A549 (cell line): Measurements from ENCODE around the gene DARS2. TPM values are rescaled to one million over a fixed set of nuclear protein-coding genes. Genes with fewer than 3 reads are reported as not detected.

Experiments used
- BCL3 ChIP-seq: fragments of >200 bp; sonication (Bioruptor Twin); formaldehyde crosslinking; IDR thresholded peaks from 3 replicates; pipeline ENCODE4 v1.6.1; 2016
- BHLHE40 ChIP-seq: IDR thresholded peaks from 2 replicates; pipeline ENCODE4 v1.6.1; 2012; ENCODE audit warnings: low read depth, low read length, inconsistent platforms
- CBX2 ChIP-seq: fragments of 200-600 bp; sonication (generic); IDR thresholded peaks from 2 replicates; pipeline ENCODE4 v1.6.1; 2016; ENCODE audit warnings: low read depth, mild to moderate bottlenecking, borderline replicate concordance
- CBX8 ChIP-seq: fragments of 200-600 bp; sonication (generic); IDR thresholded peaks from 2 replicates; pipeline ENCODE4 v1.6.1; 2016
- CEBPB ChIP-seq, 2 experiments: fragments of >200 bp in 1 of 2; sonication (Bioruptor Twin) in 1 of 2; formaldehyde crosslinking in 1 of 2; IDR thresholded peaks; 2 replicates each; pipeline ENCODE4 v1.6.1; 2012 to 2016
- EHMT2 ChIP-seq: fragments of 200-600 bp; sonication (generic); IDR thresholded peaks from 2 replicates; pipeline ENCODE4 v1.6.1; 2016; ENCODE audit warnings: antibody characterized with exemption, low read depth, mild to moderate bottlenecking, moderate library complexity
- EP300 ChIP-seq, 2 experiments: fragments of >200 bp; sonication (Bioruptor Twin); formaldehyde crosslinking; IDR thresholded peaks; 2 replicates in 1 of 2; 3 replicates in 1 of 2; pipeline ENCODE4 v1.6.1; 2016 to 2017
- FOSL2 ChIP-seq, 2 experiments: fragments of 450-650 bp in 1 of 2; fragments of >200 bp in 1 of 2; sonication (Bioruptor Twin) in 1 of 2; formaldehyde crosslinking; IDR thresholded peaks; 2 replicates each; pipeline versions ENCODE4 v1.5.0 to v1.6.1; 2016 to 2020; ENCODE audit warnings: mild to moderate bottlenecking in 1 of 2, moderate library complexity in 1 of 2
- FOXS1 ChIP-seq: fragments of 250-450 bp; sonication (Bioruptor Pico); IDR thresholded peaks from 2 replicates; pipeline ENCODE4 v1.5.0; 2020; ENCODE audit warnings: mild to moderate bottlenecking, moderate library complexity
- HEYL ChIP-seq: fragments of 250-450 bp; sonication (Bioruptor Pico); IDR thresholded peaks from 2 replicates; pipeline ENCODE4 v1.8.0; 2021; ENCODE audit warnings: mild to moderate bottlenecking, moderate library complexity
- HMGXB4 ChIP-seq: fragments of 250-450 bp; sonication (Bioruptor Pico); IDR thresholded peaks from 2 replicates; pipeline ENCODE4 v1.5.0; 2021; ENCODE audit warnings: mild to moderate bottlenecking, moderate library complexity, borderline replicate concordance
- HOXB5 ChIP-seq: fragments of 250-450 bp; sonication (Bioruptor Pico); IDR thresholded peaks from 2 replicates; pipeline ENCODE4 v1.5.0; 2020; ENCODE audit warnings: mild to moderate bottlenecking, moderate library complexity
- JUN ChIP-seq, 2 experiments: fragments of >200 bp; sonication (Bioruptor Twin); formaldehyde crosslinking; IDR thresholded peaks; 2 replicates in 1 of 2; 3 replicates in 1 of 2; pipeline ENCODE4 v1.6.1; 2016 to 2017
- JUNB ChIP-seq: fragments of >200 bp; sonication (Bioruptor Twin); formaldehyde crosslinking; IDR thresholded peaks from 2 replicates; pipeline ENCODE4 v1.6.1; 2016
- KDM1A ChIP-seq: fragments of 200-600 bp; sonication (generic); IDR thresholded peaks from 2 replicates; pipeline ENCODE4 v1.6.1; 2016; ENCODE audit warnings: low read depth, mild to moderate bottlenecking
- KDM5A ChIP-seq: fragments of 200-600 bp; sonication (generic); IDR thresholded peaks from 2 replicates; pipeline ENCODE4 v1.6.1; 2016; ENCODE audit warnings: antibody characterized with exemption, mild to moderate bottlenecking
- MAZ ChIP-seq: fragments of 150-350 bp; IDR thresholded peaks from 2 replicates; pipeline ENCODE4 v1.6.1; 2014; ENCODE audit warnings: antibody characterized with exemption, low read depth, low read length, borderline replicate concordance
- NFE2L2 ChIP-seq: fragments of 150-350 bp; conservative IDR thresholded peaks from 2 replicates; pipeline ENCODE4 v1.6.1; 2014; ENCODE audit warnings: low read length
- NR3C1 ChIP-seq: fragments of >200 bp; sonication (Bioruptor Twin); formaldehyde crosslinking; IDR thresholded peaks from 3 replicates; pipeline ENCODE4 v1.6.1; 2017
- PBX3 ChIP-seq: IDR thresholded peaks from 2 replicates; pipeline ENCODE4 v1.6.1; 2012
- POLR2AphosphoS2 ChIP-seq: conservative IDR thresholded peaks from 2 replicates; pipeline ENCODE4 v1.6.1; 2012; ENCODE audit warnings: low read length, improper control_type of control experiment, inconsistent platforms
- RARB ChIP-seq: fragments of 250-450 bp; sonication (Bioruptor Pico); IDR thresholded peaks from 2 replicates; pipeline ENCODE4 v1.8.0; 2021; ENCODE audit warnings: mild to moderate bottlenecking, moderate library complexity
- REST ChIP-seq: fragments of 200-600 bp; sonication (generic); IDR thresholded peaks from 2 replicates; pipeline ENCODE4 v1.6.1; 2016; ENCODE audit warnings: antibody characterized with exemption, mild to moderate bottlenecking, moderate library complexity
- RNF2 ChIP-seq: fragments of 200-600 bp; sonication (generic); IDR thresholded peaks from 2 replicates; pipeline ENCODE4 v1.6.1; 2016; ENCODE audit warnings: low read depth, mild to moderate bottlenecking, antibody characterized with exemption, moderate library complexity, borderline replicate concordance
- SREBF2 ChIP-seq: fragments of 450-650 bp; IDR thresholded peaks from 2 replicates; pipeline ENCODE4 v1.6.1; 2014; ENCODE audit warnings: mild to moderate bottlenecking, moderate library complexity
- USF2 ChIP-seq: fragments of 450-650 bp; IDR thresholded peaks from 2 replicates; pipeline ENCODE4 v1.6.1; 2014; ENCODE audit warnings: antibody characterized with exemption
- ZNF302 ChIP-seq: fragments of 250-450 bp; sonication (Bioruptor Pico); IDR thresholded peaks from 2 replicates; pipeline ENCODE4 v1.9.0; 2021; ENCODE audit warnings: inconsistent platforms, mild to moderate bottlenecking, moderate library complexity
- ZSCAN20 ChIP-seq: fragments of 250-450 bp; sonication (Bioruptor Pico); IDR thresholded peaks from 2 replicates; pipeline ENCODE4 v1.8.0; 2022; ENCODE audit warnings: mild to moderate bottlenecking, moderate library complexity
- polyA plus RNA-seq, 4 experiments: library from polyadenylated mRNA; depleted of rRNA in 3 of 4; stranded (reverse); fragments of >200 nt; fragmentation: RNase III in 1 of 4; extraction: RNeasy Plus Mini Kit Qiagen cat#74134 plus additional on column Dnase treatment in 1 of 4; gene quantifications; 2 replicates in 3 of 4; 3 replicates in 1 of 4; pipeline ENCODE4 v1.2.3, GENCODE V29; 2011 to 2017

DARS2 gene
- polyA plus RNA-seq, 2 of the 4 experiments (the other 2 are of a cell fraction) = 43.1 to 70.4 TPM

GRCh38 chr1:173867753-173868265, 43.3 kb downstream of the DARS2 start, which contains the start of gene GAS5 (continued):
- TF ChIP-seq HMGXB4 (CRISPR knock-in tag) = no peak
- TF ChIP-seq REST = no peak; the same call in none of the 2 replicates
- no peak for TF ChIP-seq SREBF2
- no peak for TF ChIP-seq RARB (CRISPR knock-in tag)
- TF ChIP-seq FOSL2 (IDR thresholded peaks at IDR 0.05) = no peak
- peak; percentile 65; the same call in 1 of the 2 replicates for TF ChIP-seq FOSL2 (CRISPR knock-in tag; IDR thresholded peaks at IDR 0.05)
- no peak for TF ChIP-seq ZNF302 (CRISPR knock-in tag)
- no peak for TF ChIP-seq HOXB5 (CRISPR knock-in tag)
- no peak for TF ChIP-seq KDM1A
- no peak for TF ChIP-seq CBX2
- TF ChIP-seq FOXS1 (CRISPR knock-in tag) = no peak
- peak; percentile 60; the same call in 1 of the 2 replicates for TF ChIP-seq PBX3
- no peak for TF ChIP-seq JUNB
- TF ChIP-seq CBX8 = no peak
- TF ChIP-seq KDM5A = no peak
- TF ChIP-seq MAZ = no peak
- no peak for TF ChIP-seq RNF2
- TF ChIP-seq HEYL (CRISPR knock-in tag) = no peak
- peak; percentile 93 for TF ChIP-seq USF2
- TF ChIP-seq NFE2L2 = no peak
- no peak for TF ChIP-seq POLR2AphosphoS2
- TF ChIP-seq NR3C1 = no peak
- TF ChIP-seq JUN (IDR thresholded peaks at IDR 0.05) = peak; percentile 99
- TF ChIP-seq BHLHE40 = no peak
- TF ChIP-seq EHMT2 = no peak
- TF ChIP-seq BCL3 = peak; percentile 99
- TF ChIP-seq EP300 (IDR thresholded peaks at IDR 0.05) = no peak
- TF ChIP-seq ZSCAN20 (CRISPR knock-in tag) = no peak
- TF ChIP-seq CEBPB (IDR thresholded peaks at IDR 0.05) = no peak
